ENCODE data around the gene OLA1.

DNA sequence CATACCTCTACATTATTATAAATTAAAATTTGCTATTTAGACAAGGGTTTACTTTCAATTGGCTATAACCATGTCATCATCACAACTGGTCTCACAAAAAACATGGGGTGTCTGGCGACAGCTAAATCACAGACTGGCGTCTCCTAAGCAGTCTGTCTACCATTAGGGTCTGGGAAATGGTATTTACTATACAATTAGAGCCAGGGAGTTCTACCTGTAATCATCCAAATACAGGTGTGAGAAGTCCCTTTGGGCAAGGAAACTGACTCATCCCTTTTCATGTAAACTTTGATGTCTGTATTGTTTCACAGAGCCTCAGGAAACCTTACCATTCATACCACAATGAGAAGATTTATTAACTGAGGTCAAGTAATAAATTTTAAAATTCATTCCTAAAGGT is 126.7 kb downstream of the OLA1 start:
- TF ChIP-seq, protein P1, sequence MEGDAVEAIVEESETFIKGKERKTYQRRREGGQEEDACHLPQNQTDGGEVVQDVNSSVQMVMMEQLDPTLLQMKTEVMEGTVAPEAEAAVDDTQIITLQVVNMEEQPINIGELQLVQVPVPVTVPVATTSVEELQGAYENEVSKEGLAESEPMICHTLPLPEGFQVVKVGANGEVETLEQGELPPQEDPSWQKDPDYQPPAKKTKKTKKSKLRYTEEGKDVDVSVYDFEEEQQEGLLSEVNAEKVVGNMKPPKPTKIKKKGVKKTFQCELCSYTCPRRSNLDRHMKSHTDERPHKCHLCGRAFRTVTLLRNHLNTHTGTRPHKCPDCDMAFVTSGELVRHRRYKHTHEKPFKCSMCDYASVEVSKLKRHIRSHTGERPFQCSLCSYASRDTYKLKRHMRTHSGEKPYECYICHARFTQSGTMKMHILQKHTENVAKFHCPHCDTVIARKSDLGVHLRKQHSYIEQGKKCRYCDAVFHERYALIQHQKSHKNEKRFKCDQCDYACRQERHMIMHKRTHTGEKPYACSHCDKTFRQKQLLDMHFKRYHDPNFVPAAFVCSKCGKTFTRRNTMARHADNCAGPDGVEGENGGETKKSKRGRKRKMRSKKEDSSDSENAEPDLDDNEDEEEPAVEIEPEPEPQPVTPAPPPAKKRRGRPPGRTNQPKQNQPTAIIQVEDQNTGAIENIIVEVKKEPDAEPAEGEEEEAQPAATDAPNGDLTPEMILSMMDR (IDR thresholded peaks at IDR 0.05), result no peak
- TF ChIP-seq, protein P2, sequence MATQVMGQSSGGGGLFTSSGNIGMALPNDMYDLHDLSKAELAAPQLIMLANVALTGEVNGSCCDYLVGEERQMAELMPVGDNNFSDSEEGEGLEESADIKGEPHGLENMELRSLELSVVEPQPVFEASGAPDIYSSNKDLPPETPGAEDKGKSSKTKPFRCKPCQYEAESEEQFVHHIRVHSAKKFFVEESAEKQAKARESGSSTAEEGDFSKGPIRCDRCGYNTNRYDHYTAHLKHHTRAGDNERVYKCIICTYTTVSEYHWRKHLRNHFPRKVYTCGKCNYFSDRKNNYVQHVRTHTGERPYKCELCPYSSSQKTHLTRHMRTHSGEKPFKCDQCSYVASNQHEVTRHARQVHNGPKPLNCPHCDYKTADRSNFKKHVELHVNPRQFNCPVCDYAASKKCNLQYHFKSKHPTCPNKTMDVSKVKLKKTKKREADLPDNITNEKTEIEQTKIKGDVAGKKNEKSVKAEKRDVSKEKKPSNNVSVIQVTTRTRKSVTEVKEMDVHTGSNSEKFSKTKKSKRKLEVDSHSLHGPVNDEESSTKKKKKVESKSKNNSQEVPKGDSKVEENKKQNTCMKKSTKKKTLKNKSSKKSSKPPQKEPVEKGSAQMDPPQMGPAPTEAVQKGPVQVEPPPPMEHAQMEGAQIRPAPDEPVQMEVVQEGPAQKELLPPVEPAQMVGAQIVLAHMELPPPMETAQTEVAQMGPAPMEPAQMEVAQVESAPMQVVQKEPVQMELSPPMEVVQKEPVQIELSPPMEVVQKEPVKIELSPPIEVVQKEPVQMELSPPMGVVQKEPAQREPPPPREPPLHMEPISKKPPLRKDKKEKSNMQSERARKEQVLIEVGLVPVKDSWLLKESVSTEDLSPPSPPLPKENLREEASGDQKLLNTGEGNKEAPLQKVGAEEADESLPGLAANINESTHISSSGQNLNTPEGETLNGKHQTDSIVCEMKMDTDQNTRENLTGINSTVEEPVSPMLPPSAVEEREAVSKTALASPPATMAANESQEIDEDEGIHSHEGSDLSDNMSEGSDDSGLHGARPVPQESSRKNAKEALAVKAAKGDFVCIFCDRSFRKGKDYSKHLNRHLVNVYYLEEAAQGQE (IDR thresholded peaks at IDR 0.05; ENCODE audit: insufficient read depth in 1 of 2, low read depth in 2 of 2, low read length in 1 of 2), result no peak
- TF ChIP-seq POLR2AphosphoS5 (IDR thresholded peaks at IDR 0.05; ENCODE audit: low read depth, low read length), result no peak
